HepG2 (cell line): ENCODE results near the gene NRL. TPM values are rescaled to one million over a fixed set of nuclear protein-coding genes. Genes with fewer than 3 reads are reported as not detected.

Experiments used
- ARID3A ChIP-seq: IDR thresholded peaks from 2 replicates; pipeline ENCODE4 v1.6.1; 2012; ENCODE audit warnings: low read depth, low read length, improper control_type of control experiment
- CHD2 ChIP-seq: IDR thresholded peaks from 2 replicates; pipeline ENCODE4 v1.6.1; 2011; ENCODE audit warnings: low read depth, low read length, improper control_type of control experiment
- GRHL1 ChIP-seq: sonication (generic); formaldehyde crosslinking; conservative IDR thresholded peaks from 2 replicates; pipeline ENCODE4 v1.8.0; 2022; ENCODE audit warnings: missing genetic modification reagents
- GZF1 ChIP-seq: sonication (generic); formaldehyde crosslinking; IDR thresholded peaks from 2 replicates; pipeline ENCODE4 v1.5.1; 2020; ENCODE audit warnings: mild to moderate bottlenecking, missing genetic modification reagents
- HES4 ChIP-seq: sonication (generic); formaldehyde crosslinking; IDR thresholded peaks from 2 replicates; pipeline ENCODE4 v1.9.0; 2021; ENCODE audit warnings: mild to moderate bottlenecking, missing genetic modification reagents, borderline replicate concordance
- KDM1A ChIP-seq: IDR thresholded peaks from 2 replicates; pipeline ENCODE4 v1.6.1; 2016; ENCODE audit warnings: missing compliant biosample characterization
- KDM2A ChIP-seq: sonication (generic); formaldehyde crosslinking; IDR thresholded peaks from 2 replicates; pipeline ENCODE4 v1.4.0; 2020; ENCODE audit warnings: low read depth, missing genetic modification reagents, borderline replicate concordance
- NPAS2 ChIP-seq: sonication (generic); formaldehyde crosslinking; IDR thresholded peaks from 2 replicates; pipeline ENCODE4 v1.8.0; 2022; ENCODE audit warnings: mild to moderate bottlenecking, missing genetic modification reagents, borderline replicate concordance
- RAD51 ChIP-seq: fragments of 450-650 bp; IDR thresholded peaks from 2 replicates; pipeline ENCODE4 v1.6.1; 2016; ENCODE audit warnings: borderline replicate concordance
- RARG ChIP-seq: sonication (generic); formaldehyde crosslinking; IDR thresholded peaks from 2 replicates; pipeline ENCODE4 v1.4.0; 2020; ENCODE audit warnings: low read depth, mild to moderate bottlenecking, missing genetic modification reagents
- THAP7 ChIP-seq: sonication (generic); formaldehyde crosslinking; IDR thresholded peaks from 2 replicates; pipeline ENCODE4 v1.8.1; 2023; ENCODE audit warnings: mild to moderate bottlenecking, missing genetic modification reagents
- USF2 ChIP-seq, 2 experiments: sonication (generic) in 1 of 2; formaldehyde crosslinking in 1 of 2; IDR thresholded peaks; 2 replicates each; pipeline versions ENCODE4 v1.5.1 to v1.6.1; 2011 to 2020; ENCODE audit warnings: borderline replicate concordance in 1 of 2, low read depth in 1 of 2, low read length in 1 of 2, mild to moderate bottlenecking in 1 of 2, missing genetic modification reagents in 1 of 2, moderate library complexity in 1 of 2
- ZBTB44 ChIP-seq: sonication (generic); formaldehyde crosslinking; IDR thresholded peaks from 2 replicates; pipeline ENCODE4 v1.4.0; 2020; ENCODE audit warnings: missing genetic modification reagents
- ZNF253 ChIP-seq: sonication (generic); formaldehyde crosslinking; IDR thresholded peaks from 2 replicates; pipeline ENCODE4 v1.8.0; 2022; ENCODE audit warnings: mild to moderate bottlenecking, missing genetic modification reagents, borderline replicate concordance
- ZNF282 ChIP-seq: fragments of 450-650 bp; IDR thresholded peaks from 2 replicates; pipeline ENCODE4 v1.6.1; 2018; ENCODE audit not compliant: partially characterized antibody
- ZNF337 ChIP-seq: sonication (generic); formaldehyde crosslinking; IDR thresholded peaks from 2 replicates; pipeline ENCODE4 v1.5.1; 2020; ENCODE audit warnings: missing genetic modification reagents, low read depth, mild to moderate bottlenecking, borderline replicate concordance
- ZNF615 ChIP-seq: sonication (generic); formaldehyde crosslinking; IDR thresholded peaks from 2 replicates; pipeline ENCODE4 v1.5.0; 2020; ENCODE audit warnings: mild to moderate bottlenecking, missing genetic modification reagents, borderline replicate concordance
- ZNF768 ChIP-seq: sonication (generic); formaldehyde crosslinking; IDR thresholded peaks from 2 replicates; pipeline ENCODE4 v1.4.0; 2020; ENCODE audit warnings: missing genetic modification reagents
- ZNF773 ChIP-seq: sonication (generic); formaldehyde crosslinking; IDR thresholded peaks from 2 replicates; pipeline ENCODE4 v1.4.0; 2020; ENCODE audit warnings: missing genetic modification reagents, borderline replicate concordance
- polyA plus RNA-seq, 8 experiments: library from polyadenylated mRNA; depleted of rRNA in 3 of 8; stranded (reverse) in 7 of 8; unstranded in 1 of 8; fragments of >200 nt; fragmentation: Illumina TruSeq in 4 of 8; extraction: Trizol in 4 of 8; gene quantifications; 2 replicates each; pipeline versions ENCODE4 v1.2.1 to v1.2.3, GENCODE V29; 2011 to 2016; ENCODE audit warnings: low read depth in 4 of 8, missing spikeins in 1 of 8, mixed read lengths in 1 of 8; ENCODE audit not compliant: insufficient read depth in 1 of 8
- total RNA-seq, 5 experiments: library from RNA; depleted of rRNA; stranded (reverse); fragments of >200 nt; fragmentation: Illumina TruSeq; extraction: Trizol; gene quantifications; 2 replicates each; pipeline ENCODE4 v1.2.3, GENCODE V29; 2016; ENCODE audit warnings: low read depth in 1 of 5

The NRL gene
- total and polyA plus RNA-seq, 2 of the 13 experiments (the other 11 are each of a cell fraction or from before 2014, with no cell fraction given): 2.5 to 4.7 TPM

- TF ChIP-seq ZBTB44 (peak; percentile 89), USF2 (IDR thresholded peaks at IDR 0.05; ENCODE audit: low read depth, low read length) (no peak), USF2 (CRISPR knock-in tag; IDR thresholded peaks at IDR 0.05; ENCODE audit: borderline replicate concordance) (no peak), ARID3A (peak; percentile 3; the same call in 1 of the 2 replicates), GRHL1 (no peak), ZNF337 (peak; percentile 94), KDM1A (CRISPR knock-in tag) (peak; percentile 79), ZNF768 (CRISPR knock-in tag) (peak; percentile 89), KDM2A (peak; percentile 98), ZNF615 (CRISPR knock-in tag) (no peak), HES4 (CRISPR knock-in tag) (no peak), GZF1 (CRISPR knock-in tag) (peak; percentile 94), CHD2 (peak; percentile 34; the same call in 1 of the 2 replicates), RAD51 (no peak), RARG (CRISPR knock-in tag) (peak; percentile 17; the same call in 1 of the 2 replicates), ZNF253 (CRISPR knock-in tag) (no peak), ZNF773 (peak; percentile 97; the same call in 1 of the 2 replicates), THAP7 (peak; percentile 88), ZNF282 (peak; percentile 10), NPAS2 (CRISPR knock-in tag) (no peak)
Observed at GRCh38 chr14:24093901-24094840, 20.6 kb downstream of the NRL start, which contains the start of gene PCK2 (continued).
